ENCODE results near the gene TTLL10. TPM values are rescaled to one million over a fixed set of nuclear protein-coding genes. Genes with fewer than 3 reads are reported as not detected.
A peak's percentile ranks its signal among the peaks of the same experiment; 100 is the strongest.
"Not testable (repeated sequence)": the region's sequence is repeated elsewhere in the genome, so short reads cannot be mapped to it uniquely, and the experiment has no call there.

TTLL10 gene
- total RNA-seq, 1 donor from 2014 or later, result 0.16 TPM

GRCh38 chr1:1171546-1172340, 1.9 kb upstream of the TTLL10 start:
- ATAC-seq (ENCODE audit: low read depth) (peak; percentile 89), DNase-seq (peak; percentile 83)
- POLR2A ChIA-PET, result interaction anchor here (0.6 to 4.2 kb wide), 10 partner anchors 13 to 108 kb away, joined by 3 to 49 read pairs (median 4); partner anchors contain the start of gene TNFRSF18
- H3K9me3 Mint-ChIP-seq, result no peaks in the 10 kb centered on the region
- H3K36me3 Mint-ChIP-seq (ENCODE audit: low read depth), result no peaks in the 10 kb centered on the region
- peaks cover 49% of the 10 kb centered on the region for H3K4me1 Mint-ChIP-seq
- CTCF ChIA-PET, result interaction anchor here (0.6 to 1.1 kb wide), 3 partner anchors 49 to 108 kb away, joined by 3 to 6 read pairs (median 3); no protein-coding TSS in a partner anchor
- TF ChIP-seq CTCF (IDR thresholded peaks at IDR 0.05), result no peak
- intact Hi-C loops (cut with micrococcal nuclease), result loop anchor here (2.0 kb wide), 5 partner anchors 13 to 37 kb away; no protein-coding TSS in a partner anchor
- peak overlapping the region; percentile 74 for H3K4me3 Mint-ChIP-seq
- peaks cover 6% of the 10 kb centered on the region for H3K27me3 Mint-ChIP-seq
- peak overlapping the region; percentile 77 for H3K27ac Mint-ChIP-seq

GRCh38 chr1:1173061-1173792, 453 bp upstream of the TTLL10 start:
- Mint-ChIP-seq H3K27me3 (peaks cover 10% of the 10 kb centered on the region), H3K4me3 (peak overlapping the region; percentile 28), H3K4me1 (peaks cover 49% of the 10 kb centered on the region), H3K27ac (no peak overlapping the region), H3K36me3 (ENCODE audit: low read depth) (no peaks in the 10 kb centered on the region), H3K9me3 (no peaks in the 10 kb centered on the region)
- ChIA-PET POLR2A (interaction anchor here (0.7 to 1.8 kb wide), 4 partner anchors 15 to 51 kb away, joined by 3 to 10 read pairs (median 4); no protein-coding TSS in a partner anchor), CTCF (interaction anchor here (1.9 kb wide), 1 partner anchor 51 kb away, joined by 5 read pairs; no protein-coding TSS in a partner anchor)
- DNase-seq (no peak), ATAC-seq (ENCODE audit: low read depth) (no peak)
- intact Hi-C loops (cut with micrococcal nuclease), result loop anchor here (2.0 kb wide), 1 partner anchor 14 kb away; no protein-coding TSS in a partner anchor
- no peak for TF ChIP-seq CTCF (IDR thresholded peaks at IDR 0.05)

GRCh38 chr1:1175221-1176062, 1.8 kb downstream of the TTLL10 start:
- no peak for TF ChIP-seq CTCF (IDR thresholded peaks at IDR 0.05)
- intact Hi-C loops (cut with micrococcal nuclease), result no loop called here
- ATAC-seq (ENCODE audit: low read depth) (no peak), DNase-seq (no peak)
- H3K4me1 Mint-ChIP-seq, result peaks cover 39% of the 10 kb centered on the region
- POLR2A ChIA-PET, result interaction anchor here (0.6 to 1.8 kb wide), 7 partner anchors 15 to 38 kb away, joined by 3 to 7 read pairs (median 3); no protein-coding TSS in a partner anchor
- CTCF ChIA-PET, result interaction anchor here (1.9 kb wide), 1 partner anchor 53 kb away, joined by 5 read pairs; no protein-coding TSS in a partner anchor
- peaks cover 10% of the 10 kb centered on the region for H3K27me3 Mint-ChIP-seq
- H3K36me3 Mint-ChIP-seq (ENCODE audit: low read depth), result no peaks in the 10 kb centered on the region
- no peak overlapping the region for H3K27ac Mint-ChIP-seq
- no peaks in the 10 kb centered on the region for H3K9me3 Mint-ChIP-seq
- H3K4me3 Mint-ChIP-seq, result no peak overlapping the region

GRCh38 chr1:1176063-1176761, 2.5 kb downstream of the TTLL10 start:
- H3K4me3 Mint-ChIP-seq, result peak overlapping the region; percentile 15
- intact Hi-C loops (cut with micrococcal nuclease), result not testable (repeated sequence)

More at GRCh38 chr1:1176063-1176761, 2.5 kb downstream of the TTLL10 start:
- H3K4me1 Mint-ChIP-seq, result peaks cover 34% of the 10 kb centered on the region
- H3K9me3 Mint-ChIP-seq; H3K27ac Mint-ChIP-seq; ATAC-seq (ENCODE audit: low read depth); H3K36me3 Mint-ChIP-seq (ENCODE audit: low read depth); DNase-seq; CTCF ChIA-PET: not testable (repeated sequence)
- peaks cover 13% of the 10 kb centered on the region for H3K27me3 Mint-ChIP-seq
- POLR2A ChIA-PET, result interaction anchor here (0.9 to 1.3 kb wide), 2 partner anchors 18 to 37 kb away, joined by 3 to 7 read pairs; no protein-coding TSS in a partner anchor
